ENCODE measurements around the gene ANAPC15.
A peak's percentile ranks its signal among the peaks of the same experiment; 100 is the strongest.

GRCh38 chr11:72112143-72112977 is at the start of gene ANAPC15:
- TF ChIP-seq POLR2A (IDR thresholded peaks at IDR 0.05) (peak in 2 of 4 donors; percentile 89 to 92), POLR2AphosphoS5 (IDR thresholded peaks at IDR 0.05) (peak; percentile 97 to 99 (median 98))
- TF ChIP-seq, protein P1, sequence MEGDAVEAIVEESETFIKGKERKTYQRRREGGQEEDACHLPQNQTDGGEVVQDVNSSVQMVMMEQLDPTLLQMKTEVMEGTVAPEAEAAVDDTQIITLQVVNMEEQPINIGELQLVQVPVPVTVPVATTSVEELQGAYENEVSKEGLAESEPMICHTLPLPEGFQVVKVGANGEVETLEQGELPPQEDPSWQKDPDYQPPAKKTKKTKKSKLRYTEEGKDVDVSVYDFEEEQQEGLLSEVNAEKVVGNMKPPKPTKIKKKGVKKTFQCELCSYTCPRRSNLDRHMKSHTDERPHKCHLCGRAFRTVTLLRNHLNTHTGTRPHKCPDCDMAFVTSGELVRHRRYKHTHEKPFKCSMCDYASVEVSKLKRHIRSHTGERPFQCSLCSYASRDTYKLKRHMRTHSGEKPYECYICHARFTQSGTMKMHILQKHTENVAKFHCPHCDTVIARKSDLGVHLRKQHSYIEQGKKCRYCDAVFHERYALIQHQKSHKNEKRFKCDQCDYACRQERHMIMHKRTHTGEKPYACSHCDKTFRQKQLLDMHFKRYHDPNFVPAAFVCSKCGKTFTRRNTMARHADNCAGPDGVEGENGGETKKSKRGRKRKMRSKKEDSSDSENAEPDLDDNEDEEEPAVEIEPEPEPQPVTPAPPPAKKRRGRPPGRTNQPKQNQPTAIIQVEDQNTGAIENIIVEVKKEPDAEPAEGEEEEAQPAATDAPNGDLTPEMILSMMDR (IDR thresholded peaks at IDR 0.05) = peak in 1 of 7 experiments; percentile 33

Measured in stomach (tissue), 4 donors.